ENCODE measurements around the gene SAMSN1.

SAMSN1 gene

DNA sequence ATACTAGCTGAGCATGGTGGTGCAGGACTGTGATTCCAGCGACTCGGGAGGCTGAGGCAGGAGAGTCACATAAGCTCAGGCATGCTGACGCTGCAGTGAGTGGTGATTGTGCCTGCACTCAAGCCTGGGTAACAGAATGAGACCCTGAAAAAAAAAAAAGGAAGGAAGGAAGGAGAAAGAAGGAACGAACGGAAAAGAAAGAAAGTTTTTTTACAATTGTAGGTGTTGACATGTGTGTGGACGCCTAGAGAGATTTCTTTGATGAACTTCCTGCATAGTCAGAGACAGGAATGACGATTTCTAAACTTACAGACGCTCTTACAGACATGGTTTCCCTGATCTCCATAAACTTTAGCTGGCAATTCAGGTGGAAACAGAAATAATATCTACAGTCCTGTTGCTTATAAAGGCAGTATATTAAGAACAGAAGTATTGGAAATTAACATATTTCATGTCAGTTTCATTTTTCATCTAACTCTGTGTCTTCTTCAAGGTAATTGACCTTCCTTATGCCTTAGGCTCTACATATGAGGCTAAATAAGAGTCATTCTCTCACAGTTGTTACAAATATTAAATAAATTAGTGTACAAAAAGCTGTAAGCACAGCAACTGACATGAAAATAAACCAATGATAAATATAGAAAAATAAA lies 4.1 kb downstream of the SAMSN1 start:
- H3K27ac ChIP-seq (ENCODE audit: low read length): no peak overlapping the region
- H3K4me1 ChIP-seq (ENCODE audit: control insufficient read depth, low read depth, low read length): no peaks in the 10 kb centered on the region
- H3K36me3 ChIP-seq (ENCODE audit: control insufficient read depth, low read depth, low read length): no peaks in the 10 kb centered on the region
- no peaks in the 10 kb centered on the region for H3K9me3 ChIP-seq (ENCODE audit: control insufficient read depth, low read depth, low read length)
- H3K4me3 ChIP-seq (ENCODE audit: low read length): no peak overlapping the region
- H3K9ac ChIP-seq (ENCODE audit: low read length): no peak overlapping the region
- no peaks in the 10 kb centered on the region for H3K27me3 ChIP-seq (ENCODE audit: control insufficient read depth, insufficient read depth, low read length)

DNA sequence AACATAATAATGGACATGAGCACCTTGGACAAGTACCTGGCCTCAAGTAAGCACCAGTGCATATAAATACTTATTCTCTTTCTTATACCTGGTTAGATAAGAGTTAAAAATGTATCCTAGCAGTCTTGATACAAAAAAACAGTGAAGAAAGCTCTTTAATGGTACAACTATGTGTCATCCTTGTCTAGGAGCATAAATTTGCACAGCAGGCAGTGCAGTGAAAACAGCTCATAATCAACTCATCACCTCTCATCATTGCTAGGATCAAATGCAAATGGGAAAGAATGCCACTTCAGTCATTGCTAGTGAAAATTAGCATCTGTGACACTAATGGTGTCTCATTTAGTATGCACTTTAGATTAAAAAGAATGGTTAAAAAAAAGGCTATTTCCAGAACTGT lies 7.6 kb downstream of the SAMSN1 start:
- no peak overlapping the region for H3K9ac ChIP-seq (ENCODE audit: low read length)
- H3K4me1 ChIP-seq (ENCODE audit: control insufficient read depth, low read depth, low read length): no peaks in the 10 kb centered on the region
- H3K9me3 ChIP-seq (ENCODE audit: control insufficient read depth, low read depth, low read length): no peaks in the 10 kb centered on the region
- H3K27me3 ChIP-seq (ENCODE audit: control insufficient read depth, insufficient read depth, low read length): no peaks in the 10 kb centered on the region
- no peaks in the 10 kb centered on the region for H3K36me3 ChIP-seq (ENCODE audit: control insufficient read depth, low read depth, low read length)
- H3K4me3 ChIP-seq (ENCODE audit: low read length): no peak overlapping the region
- H3K27ac ChIP-seq (ENCODE audit: low read length): no peak overlapping the region

DNA sequence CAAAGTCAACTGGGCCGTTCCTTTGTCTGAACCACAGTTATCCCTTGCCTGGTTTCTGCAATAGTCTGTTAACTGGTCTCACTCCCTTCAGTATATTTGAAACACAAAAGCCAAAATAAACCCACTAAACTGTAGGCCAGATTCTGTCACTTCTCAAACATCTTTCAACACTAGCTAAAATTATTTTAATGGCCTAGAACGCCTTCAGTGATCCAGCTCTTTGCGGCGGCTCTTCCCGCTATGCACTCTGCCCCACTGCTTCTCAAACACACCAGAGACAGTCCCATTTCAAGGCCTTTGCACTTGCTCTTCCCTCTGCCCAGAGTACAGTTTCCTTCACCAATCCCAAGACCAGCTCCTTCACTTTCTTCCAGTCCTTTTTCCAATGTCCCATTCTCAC lies 9.2 kb downstream of the SAMSN1 start:
- no peaks in the 10 kb centered on the region for H3K36me3 ChIP-seq (ENCODE audit: control insufficient read depth, low read depth, low read length)
- H3K9me3 ChIP-seq (ENCODE audit: control insufficient read depth, low read depth, low read length): no peaks in the 10 kb centered on the region
- H3K27ac ChIP-seq (ENCODE audit: low read length): no peak overlapping the region
- no peak overlapping the region for H3K9ac ChIP-seq (ENCODE audit: low read length)
- H3K4me1 ChIP-seq (ENCODE audit: control insufficient read depth, low read depth, low read length): no peaks in the 10 kb centered on the region
- H3K4me3 ChIP-seq (ENCODE audit: low read length): no peak overlapping the region
- no peaks in the 10 kb centered on the region for H3K27me3 ChIP-seq (ENCODE audit: control insufficient read depth, insufficient read depth, low read length)

DNA sequence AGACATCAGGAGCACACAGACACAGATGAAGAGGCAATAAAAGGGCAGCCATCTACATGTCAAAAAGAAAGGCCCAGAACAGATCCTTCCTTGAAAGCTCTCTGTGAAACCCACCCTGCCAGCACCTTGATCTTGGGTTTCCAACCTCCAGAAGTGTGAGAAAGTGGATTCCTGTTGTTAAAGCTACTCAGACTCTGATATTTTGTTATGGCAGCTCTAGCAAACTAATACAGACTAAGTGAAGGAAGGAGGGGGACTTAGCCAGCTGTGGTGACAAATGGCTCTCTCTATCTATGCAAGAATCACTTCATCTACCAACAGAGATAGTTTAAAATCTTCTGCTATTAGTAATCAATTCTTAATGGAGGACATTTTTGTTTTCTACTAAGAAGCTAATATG lies 10.4 kb downstream of the SAMSN1 start:
- H3K4me1 ChIP-seq (ENCODE audit: control insufficient read depth, low read depth, low read length): no peaks in the 10 kb centered on the region
- H3K9ac ChIP-seq (ENCODE audit: low read length): no peak overlapping the region
- no peaks in the 10 kb centered on the region for H3K9me3 ChIP-seq (ENCODE audit: control insufficient read depth, low read depth, low read length)
- H3K4me3 ChIP-seq (ENCODE audit: low read length): no peak overlapping the region
- no peaks in the 10 kb centered on the region for H3K27me3 ChIP-seq (ENCODE audit: control insufficient read depth, insufficient read depth, low read length)
- no peaks in the 10 kb centered on the region for H3K36me3 ChIP-seq (ENCODE audit: control insufficient read depth, low read depth, low read length)
- H3K27ac ChIP-seq (ENCODE audit: low read length): no peak overlapping the region

- Histone ChIP-seq H3K4me1 (ENCODE audit: control insufficient read depth, low read depth, low read length) (no peaks in the 10 kb centered on the region), H3K36me3 (ENCODE audit: control insufficient read depth, low read depth, low read length) (no peaks in the 10 kb centered on the region), H3K9ac (ENCODE audit: low read length) (no peak overlapping the region), H3K27ac (ENCODE audit: low read length) (no peak overlapping the region), H3K9me3 (ENCODE audit: control insufficient read depth, low read depth, low read length) (no peaks in the 10 kb centered on the region), H3K27me3 (ENCODE audit: control insufficient read depth, insufficient read depth, low read length) (no peaks in the 10 kb centered on the region), H3K4me3 (ENCODE audit: low read length) (no peak overlapping the region)
These were observed 12.4 kb downstream of the SAMSN1 start for GRCh38 chr21:14533499-14534428.

- no peaks in the 10 kb centered on the region for H3K27me3 ChIP-seq (ENCODE audit: control insufficient read depth, insufficient read depth, low read length)
- H3K36me3 ChIP-seq (ENCODE audit: control insufficient read depth, low read depth, low read length): no peaks in the 10 kb centered on the region
- no peak overlapping the region for H3K4me3 ChIP-seq (ENCODE audit: low read length)
- H3K9ac ChIP-seq (ENCODE audit: low read length): no peak overlapping the region
- no peaks in the 10 kb centered on the region for H3K4me1 ChIP-seq (ENCODE audit: control insufficient read depth, low read depth, low read length)
- no peak overlapping the region for H3K27ac ChIP-seq (ENCODE audit: low read length)
- no peaks in the 10 kb centered on the region for H3K9me3 ChIP-seq (ENCODE audit: control insufficient read depth, low read depth, low read length)
These were observed 14.3 kb downstream of the SAMSN1 start for GRCh38 chr21:14531757-14532316.

GRCh38 chr21:14530592-14530991 lies 15.5 kb downstream of the SAMSN1 start:
- no peak overlapping the region for H3K9ac ChIP-seq (ENCODE audit: low read length)
- H3K9me3 ChIP-seq (ENCODE audit: control insufficient read depth, low read depth, low read length): no peaks in the 10 kb centered on the region
- no peak overlapping the region for H3K27ac ChIP-seq (ENCODE audit: low read length)
- H3K27me3 ChIP-seq (ENCODE audit: control insufficient read depth, insufficient read depth, low read length): no peaks in the 10 kb centered on the region
- H3K4me3 ChIP-seq (ENCODE audit: low read length): no peak overlapping the region
- no peaks in the 10 kb centered on the region for H3K4me1 ChIP-seq (ENCODE audit: control insufficient read depth, low read depth, low read length)
- no peaks in the 10 kb centered on the region for H3K36me3 ChIP-seq (ENCODE audit: control insufficient read depth, low read depth, low read length)

DNA sequence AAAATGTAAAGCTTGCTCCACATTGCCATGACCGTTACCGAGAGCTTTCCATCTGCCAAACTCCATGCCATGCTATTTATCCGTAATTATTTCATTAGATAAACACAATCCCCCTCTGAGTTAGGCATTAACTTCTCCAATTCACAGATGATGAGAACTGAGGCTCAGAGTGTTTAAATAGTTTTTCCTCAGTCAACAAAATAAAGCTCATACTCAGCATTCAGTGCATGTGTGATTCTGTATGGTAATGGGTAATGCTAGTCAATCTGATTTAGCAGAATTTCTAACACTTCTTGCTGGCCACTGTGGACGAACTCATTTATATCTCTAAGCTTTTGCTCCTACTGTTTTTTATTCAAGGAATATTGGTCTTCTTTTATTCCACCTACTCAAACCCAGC lies 17.3 kb downstream of the SAMSN1 start:
- Histone ChIP-seq H3K4me3 (ENCODE audit: low read length) (no peak overlapping the region), H3K27ac (ENCODE audit: low read length) (no peak overlapping the region), H3K36me3 (ENCODE audit: control insufficient read depth, low read depth, low read length) (no peaks in the 10 kb centered on the region), H3K9ac (ENCODE audit: low read length) (no peak overlapping the region), H3K4me1 (ENCODE audit: control insufficient read depth, low read depth, low read length) (no peaks in the 10 kb centered on the region), H3K27me3 (ENCODE audit: control insufficient read depth, insufficient read depth, low read length) (no peaks in the 10 kb centered on the region), H3K9me3 (ENCODE audit: control insufficient read depth, low read depth, low read length) (no peaks in the 10 kb centered on the region)

DNA sequence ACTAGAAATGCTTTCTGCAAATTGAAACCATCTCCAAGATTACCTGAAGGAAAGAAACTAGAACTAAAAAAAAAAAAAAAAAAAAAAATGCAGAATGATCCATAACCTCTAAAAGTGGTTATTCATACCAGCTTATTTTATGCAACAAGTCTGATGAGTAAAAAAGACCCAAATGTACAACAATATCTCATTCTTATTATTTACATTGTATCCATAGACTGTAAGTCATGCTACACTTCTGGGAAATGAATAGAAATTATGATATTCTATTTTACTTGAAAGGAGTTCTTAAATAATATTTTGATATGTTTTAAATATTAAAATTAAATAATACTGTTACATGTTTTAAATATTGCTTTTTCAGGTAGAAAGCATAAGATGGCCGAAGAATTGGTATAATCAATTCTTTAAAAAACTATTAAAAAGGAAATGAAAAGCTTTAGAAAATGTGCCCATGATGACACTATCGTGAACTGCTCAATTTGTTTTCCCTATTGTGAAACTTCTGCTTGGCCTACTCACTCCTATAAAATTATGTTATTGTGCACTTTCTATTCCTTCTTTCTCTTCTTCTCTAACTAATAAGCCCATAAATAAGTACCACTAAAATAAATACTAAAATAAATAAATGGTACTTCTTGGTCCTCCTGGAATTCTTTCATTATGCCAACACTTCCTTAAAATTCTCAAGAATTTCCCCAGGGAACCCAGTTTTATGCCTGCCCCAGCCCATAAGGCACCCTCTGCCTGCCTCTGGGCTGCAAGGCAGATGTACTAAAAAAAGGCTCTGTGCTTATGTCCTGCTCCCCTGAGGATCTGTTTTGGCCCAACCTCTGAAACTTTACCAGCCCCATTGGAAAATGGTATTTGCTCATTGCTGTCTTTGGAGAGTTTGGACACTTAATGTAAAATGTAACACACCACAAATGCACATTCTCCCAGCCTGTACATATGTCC lies 18.1 kb downstream of the SAMSN1 start:
- Histone ChIP-seq H3K27ac (ENCODE audit: low read length) (no peak overlapping the region), H3K4me3 (ENCODE audit: low read length) (no peak overlapping the region)

DNA sequence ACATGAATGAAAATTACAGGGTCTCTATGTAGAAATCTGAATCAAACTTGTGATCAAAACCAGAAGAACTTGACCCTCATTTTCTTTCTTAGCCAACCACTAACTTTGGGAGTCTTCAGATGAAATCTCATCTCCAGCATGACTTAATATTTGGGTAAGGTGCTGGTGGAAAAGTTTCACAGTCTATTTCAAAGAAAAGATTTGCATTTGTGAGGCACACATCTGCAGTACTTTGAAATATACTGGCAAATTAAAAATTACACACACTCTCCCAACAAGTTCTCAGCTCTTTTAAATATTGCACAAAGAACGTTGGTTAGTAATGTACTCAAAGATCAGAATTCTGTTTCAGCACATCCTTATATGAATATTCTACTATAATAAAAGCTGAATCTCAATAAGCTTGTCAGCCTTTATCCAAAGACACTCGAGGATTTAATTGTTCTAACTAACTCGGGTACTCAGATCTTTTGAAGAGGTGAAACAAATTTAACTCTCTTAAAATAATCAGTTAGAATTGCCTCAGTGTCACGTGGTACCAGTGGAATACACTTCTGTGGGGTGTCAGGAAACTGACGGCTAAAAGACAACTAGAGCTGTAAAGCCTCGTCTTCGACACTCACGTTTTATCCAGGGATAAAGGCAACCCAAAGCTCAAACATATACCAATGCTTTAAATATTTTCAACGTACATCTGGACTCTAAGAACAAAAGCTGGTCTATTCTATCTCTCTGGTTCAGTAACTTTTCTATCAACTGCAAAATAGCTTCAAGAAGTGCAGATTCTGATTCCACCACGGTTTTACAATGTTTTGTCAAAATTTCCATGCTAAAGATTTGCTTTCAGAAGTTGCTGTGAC lies 19.0 kb downstream of the SAMSN1 start:
- no peak overlapping the region for H3K27ac ChIP-seq (ENCODE audit: low read length)

More for the DNA sequence above, 18.1 kb downstream of the SAMSN1 start:
- Histone ChIP-seq H3K9ac (ENCODE audit: low read length) (no peak overlapping the region), H3K36me3 (ENCODE audit: control insufficient read depth, low read depth, low read length) (no peaks in the 10 kb centered on the region), H3K9me3 (ENCODE audit: control insufficient read depth, low read depth, low read length) (no peaks in the 10 kb centered on the region), H3K4me1 (ENCODE audit: control insufficient read depth, low read depth, low read length) (no peaks in the 10 kb centered on the region), H3K27me3 (ENCODE audit: control insufficient read depth, insufficient read depth, low read length) (no peaks in the 10 kb centered on the region)

More for the DNA sequence above, 19.0 kb downstream of the SAMSN1 start:
- H3K4me1 ChIP-seq (ENCODE audit: control insufficient read depth, low read depth, low read length): no peaks in the 10 kb centered on the region
- H3K4me3 ChIP-seq (ENCODE audit: low read length): no peak overlapping the region
- H3K27me3 ChIP-seq (ENCODE audit: control insufficient read depth, insufficient read depth, low read length): no peaks in the 10 kb centered on the region
- H3K9me3 ChIP-seq (ENCODE audit: control insufficient read depth, low read depth, low read length): no peaks in the 10 kb centered on the region
- H3K9ac ChIP-seq (ENCODE audit: low read length): no peak overlapping the region
- H3K36me3 ChIP-seq (ENCODE audit: control insufficient read depth, low read depth, low read length): no peaks in the 10 kb centered on the region
